SK-N-MC (cell line): ENCODE measurements around the gene PAXX.

Source experiments
- EZH2 ChIP-seq: fragments of 200-600 bp; sonication (generic); IDR thresholded peaks from one replicate; pipeline ENCODE4 v1.6.1; 2017; ENCODE audit warnings: antibody characterized with exemption
- POLR2AphosphoS5 ChIP-seq: IDR thresholded peaks from 2 replicates; pipeline ENCODE4 v1.6.1; 2012; ENCODE audit warnings: mild to moderate bottlenecking, low read depth, low read length, borderline replicate concordance

DNA sequence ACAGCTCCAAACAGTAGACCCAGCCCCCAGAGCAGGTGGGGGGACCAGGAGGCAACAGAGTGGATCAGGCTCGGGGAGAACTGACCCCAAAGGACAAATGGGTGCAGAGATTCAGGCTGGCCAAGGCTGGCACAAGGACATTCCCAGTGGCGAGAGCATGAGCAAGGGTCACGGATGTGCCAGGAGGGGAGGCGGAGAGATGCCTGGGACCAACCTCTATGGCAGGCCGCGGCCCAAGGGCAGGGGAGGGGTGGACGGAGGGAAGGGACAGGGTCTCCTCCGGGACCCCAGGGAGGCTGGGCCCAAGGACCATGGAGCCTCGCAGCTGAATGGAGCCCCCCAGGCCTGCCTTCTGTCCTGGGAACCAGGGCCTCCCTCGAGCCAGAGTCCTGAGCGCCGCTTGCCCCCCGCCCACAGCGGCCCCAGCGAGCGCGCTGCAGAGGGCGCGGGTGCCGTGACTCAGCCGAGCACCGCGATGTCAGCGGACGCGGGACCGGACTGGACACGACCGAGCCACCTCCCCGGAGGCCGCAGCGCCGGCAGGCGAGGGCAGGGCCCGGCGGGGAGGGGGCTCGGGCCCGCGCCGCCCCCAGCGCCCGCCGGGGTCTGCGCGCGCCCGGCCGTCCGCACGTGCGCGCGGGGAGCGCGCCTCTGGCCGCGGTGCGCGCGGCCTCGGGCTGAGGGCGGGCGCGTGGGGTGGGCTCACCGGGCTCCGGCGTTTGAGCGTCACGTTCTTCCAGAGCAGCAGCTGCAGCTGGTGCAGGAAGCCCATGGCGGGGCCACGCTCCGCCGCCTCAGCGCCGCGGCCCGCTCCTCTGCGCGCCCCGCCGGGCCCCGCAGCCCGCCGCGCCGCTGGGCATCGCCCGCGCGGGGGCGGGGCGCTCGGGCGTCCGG, 35.4 kb downstream of the PAXX start, which contains the start of gene ABCA2:
- TF ChIP-seq POLR2AphosphoS5 (no peak), EZH2 (no peak)
